Mesenteric fat pad (tissue), 1 donor: ENCODE results near the gene CPA5. TPM values are rescaled to one million over a fixed set of nuclear protein-coding genes. Genes with fewer than 3 reads are reported as not detected.
"Not testable (repeated sequence)": the region's sequence is repeated elsewhere in the genome, so short reads cannot be mapped to it uniquely, and the experiment has no call there.

Experiments
- DNase-seq: peaks from one replicate; pipeline ENCODE4 v3.0.0-alpha.2; 2020; ENCODE audit warnings: low spot score
- long read RNA-seq: library from polyadenylated mRNA; unstranded; transcript quantifications from one replicate; pipeline ENCODE4 v2.0.0, GENCODE V29; 2020
- total RNA-seq: library from RNA; stranded (reverse); fragmentation: NEBNext Ultra II Directional; extraction: Animal tissue kit (Norgen Biotek cat#: 25700); gene quantifications from one replicate; pipeline ENCODE4 v1.2.1, GENCODE V29; 2021
- donor health status: DM: yes; HTN: yes; CAD: no.

Gene CPA5, protein sequence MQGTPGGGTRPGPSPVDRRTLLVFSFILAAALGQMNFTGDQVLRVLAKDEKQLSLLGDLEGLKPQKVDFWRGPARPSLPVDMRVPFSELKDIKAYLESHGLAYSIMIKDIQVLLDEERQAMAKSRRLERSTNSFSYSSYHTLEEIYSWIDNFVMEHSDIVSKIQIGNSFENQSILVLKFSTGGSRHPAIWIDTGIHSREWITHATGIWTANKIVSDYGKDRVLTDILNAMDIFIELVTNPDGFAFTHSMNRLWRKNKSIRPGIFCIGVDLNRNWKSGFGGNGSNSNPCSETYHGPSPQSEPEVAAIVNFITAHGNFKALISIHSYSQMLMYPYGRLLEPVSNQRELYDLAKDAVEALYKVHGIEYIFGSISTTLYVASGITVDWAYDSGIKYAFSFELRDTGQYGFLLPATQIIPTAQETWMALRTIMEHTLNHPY
- total RNA-seq: not detected
- long read RNA-seq: 0 reads

DNA sequence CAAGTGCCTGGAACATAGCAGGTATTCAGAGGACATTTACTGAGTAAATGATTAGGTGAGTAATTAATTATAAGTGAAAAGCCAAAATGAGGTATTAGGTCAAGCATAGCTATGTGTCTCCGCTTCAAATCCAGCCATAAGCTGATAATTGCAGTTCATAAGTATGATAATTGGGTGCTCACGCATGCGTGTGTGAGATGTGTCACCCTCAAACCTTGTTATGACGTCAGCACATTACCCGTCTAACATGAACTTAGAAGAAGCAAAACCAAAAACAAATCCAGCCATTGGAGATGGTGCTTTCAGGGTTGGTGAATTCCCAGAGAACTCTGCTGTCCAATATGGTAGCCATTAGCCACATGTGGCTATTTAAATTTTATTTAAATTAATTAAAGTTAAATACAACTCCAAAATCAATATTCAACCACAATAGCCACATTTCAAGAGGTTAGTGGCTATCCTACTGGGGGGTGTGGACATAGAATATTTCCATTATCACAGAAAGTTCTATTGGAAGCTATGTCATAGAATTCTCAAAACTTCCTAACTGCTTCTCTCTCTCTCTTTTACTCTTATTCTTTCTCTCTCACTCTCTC lies at the start of gene CPA5:
Gene CPA5, plus strand, starts transcription at position 546 of the 596 bp plus-strand sequence. CDS start 1,670 bp downstream, outside the sequence.
- DNase-seq: no peak

DNA sequence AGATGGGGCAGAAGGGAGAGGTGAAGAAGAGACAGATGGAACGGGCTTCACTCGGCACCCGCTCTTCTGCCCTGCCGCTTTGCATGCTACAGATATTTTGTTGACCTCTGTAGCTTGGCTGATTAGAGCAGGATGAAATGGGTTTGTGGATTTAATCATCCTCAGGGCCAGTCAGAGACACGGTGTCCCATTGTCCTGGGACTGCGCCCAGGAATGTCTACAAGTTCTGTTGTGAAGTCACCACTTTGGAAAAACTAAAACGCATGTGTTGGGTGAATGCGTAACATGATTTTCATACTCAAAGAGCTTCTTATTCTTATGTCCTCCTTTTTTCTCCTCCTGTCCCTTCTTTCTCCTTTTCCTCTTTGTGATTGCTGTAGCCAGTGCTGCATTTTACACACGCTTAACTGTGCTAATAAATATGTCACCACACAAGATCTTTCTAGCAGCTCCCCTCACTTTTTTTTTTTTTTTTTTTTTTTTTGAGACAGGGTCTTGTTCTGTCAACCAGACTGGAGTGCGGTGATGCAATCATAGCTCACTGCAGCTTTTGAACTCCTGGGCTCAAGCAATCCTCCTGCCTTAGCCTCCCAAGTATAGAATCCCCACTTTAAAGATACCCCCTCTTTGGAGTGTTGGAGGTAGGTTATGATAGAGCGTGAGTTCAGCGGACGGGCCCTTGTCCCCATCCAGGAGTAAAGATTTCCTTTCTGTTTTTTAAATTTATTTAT lies 48.2 kb upstream of the CPA5 start:
- DNase-seq: no peak

DNA sequence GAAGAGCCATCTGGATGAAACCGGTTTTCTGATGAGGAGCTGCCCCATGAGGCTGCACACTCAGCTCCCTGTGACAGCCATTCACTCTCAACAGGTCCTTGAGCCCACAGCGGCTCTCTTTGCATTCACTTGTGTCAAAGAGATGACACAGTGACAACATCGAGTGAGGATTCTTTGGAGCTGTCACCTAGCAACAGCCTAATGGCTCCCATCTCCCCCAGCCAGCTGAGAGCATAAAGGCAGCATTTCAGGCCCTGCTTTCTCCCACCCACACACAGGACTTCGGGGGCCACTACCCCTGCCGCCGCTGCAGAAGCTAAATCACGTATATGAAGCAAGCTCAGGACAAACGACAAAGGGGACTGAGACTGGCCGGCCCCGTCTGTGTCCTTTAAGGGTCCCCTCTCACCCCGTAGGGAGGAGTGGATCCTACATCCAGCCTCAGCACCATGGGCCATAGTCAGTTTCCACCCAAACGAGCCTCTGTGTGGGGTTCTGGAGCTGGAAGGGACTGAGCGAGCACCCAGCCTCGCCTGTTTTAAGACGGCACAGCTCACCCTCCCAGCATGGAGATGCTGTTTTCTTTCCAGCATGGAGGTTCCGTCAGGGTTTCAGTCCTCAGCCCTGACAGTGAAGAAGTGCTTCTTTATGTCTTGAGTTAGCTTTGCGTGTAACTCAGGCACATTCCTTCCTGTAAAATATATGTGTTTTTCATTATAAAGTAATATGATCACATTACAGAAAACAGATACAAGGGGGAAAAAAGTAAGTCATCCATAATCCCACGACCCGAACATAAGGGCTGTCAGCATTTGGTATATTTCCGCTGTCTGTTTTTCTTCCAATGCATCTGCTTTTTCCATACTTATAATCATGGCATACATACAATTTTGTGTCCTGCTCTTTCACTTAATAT lies 46.7 kb upstream of the CPA5 start:
- peak; percentile 68 for DNase-seq

DNA sequence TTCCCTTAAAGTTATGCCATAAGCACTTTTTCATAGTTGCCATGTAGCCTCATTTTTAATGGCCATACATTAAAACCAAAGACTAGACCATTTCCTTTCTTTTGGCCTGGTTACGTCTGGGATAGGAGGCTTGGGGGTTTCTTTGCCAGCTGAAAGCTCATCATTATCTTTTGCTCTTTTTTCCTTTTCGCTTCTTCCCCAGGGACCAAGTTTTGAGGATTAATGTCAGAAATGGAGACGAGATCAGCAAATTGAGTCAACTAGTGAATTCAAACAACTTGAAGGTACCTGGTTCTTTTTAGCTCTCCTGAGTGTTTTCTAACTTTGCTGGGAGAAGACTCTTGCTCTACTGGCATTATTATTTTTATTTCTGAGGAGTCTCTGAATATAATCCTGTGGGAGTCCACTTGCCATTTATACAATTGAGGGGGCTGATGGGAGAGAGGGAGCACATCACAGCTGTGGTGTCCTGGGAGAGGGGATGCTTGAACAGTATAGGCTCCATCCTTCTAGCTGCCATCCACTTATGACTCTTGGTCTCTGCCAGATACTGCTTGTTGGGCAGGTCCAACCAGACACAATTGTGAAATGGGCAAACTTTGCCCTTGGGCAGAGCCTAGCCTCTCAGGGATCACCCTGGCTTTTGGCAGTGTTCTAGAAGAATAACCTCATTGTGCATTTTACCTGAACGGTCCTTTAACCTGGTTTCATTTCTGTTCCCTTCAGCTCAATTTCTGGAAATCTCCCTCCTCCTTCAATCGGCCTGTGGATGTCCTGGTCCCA lies 45.9 kb upstream of the CPA5 start:
- DNase-seq: peak; percentile 12

DNA sequence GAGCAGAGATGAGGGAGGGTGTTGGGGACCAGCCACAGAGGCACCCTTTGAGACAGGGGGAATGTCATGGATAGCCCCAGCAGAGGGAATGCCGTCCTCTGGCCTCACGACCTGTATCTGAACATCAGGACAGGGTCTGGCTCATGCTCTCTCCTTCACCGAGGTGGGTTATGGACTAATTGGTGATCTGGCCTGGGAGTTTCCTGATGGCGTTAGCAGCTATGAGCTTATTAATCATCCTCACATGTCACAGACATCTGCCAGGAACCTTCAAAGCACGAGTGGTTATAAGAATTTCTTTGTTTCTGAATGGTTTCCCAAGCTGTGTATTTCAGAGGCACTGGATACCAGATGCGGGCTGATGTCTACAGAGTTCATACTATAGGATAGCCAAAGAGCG lies 44.8 kb upstream of the CPA5 start:
- peak; percentile 76 for DNase-seq

DNA sequence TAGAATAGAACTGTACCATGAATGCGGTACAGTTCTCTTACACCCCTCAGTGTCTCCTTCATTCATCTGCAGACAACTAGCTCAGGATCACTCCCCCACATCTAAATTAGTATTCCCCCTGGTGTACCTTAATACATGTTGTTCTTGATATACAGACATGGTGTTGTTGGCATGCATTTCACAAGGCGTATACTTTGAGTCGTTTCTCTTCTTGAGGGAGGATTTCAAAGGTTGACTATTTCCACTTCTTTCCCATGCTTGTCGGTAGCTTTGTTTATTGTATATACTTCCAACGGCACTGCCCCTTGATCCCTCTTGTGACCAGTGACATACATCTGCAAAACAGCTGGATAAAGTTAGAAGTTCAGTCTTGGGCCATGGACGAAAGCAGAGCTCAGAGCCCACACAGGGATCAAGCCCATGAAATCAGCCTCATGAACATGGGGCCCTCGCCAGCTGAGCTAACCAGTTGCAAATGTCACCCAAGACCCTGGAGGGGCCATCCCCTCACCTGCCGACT lies 43.1 kb upstream of the CPA5 start:
- DNase-seq: no peak

DNA sequence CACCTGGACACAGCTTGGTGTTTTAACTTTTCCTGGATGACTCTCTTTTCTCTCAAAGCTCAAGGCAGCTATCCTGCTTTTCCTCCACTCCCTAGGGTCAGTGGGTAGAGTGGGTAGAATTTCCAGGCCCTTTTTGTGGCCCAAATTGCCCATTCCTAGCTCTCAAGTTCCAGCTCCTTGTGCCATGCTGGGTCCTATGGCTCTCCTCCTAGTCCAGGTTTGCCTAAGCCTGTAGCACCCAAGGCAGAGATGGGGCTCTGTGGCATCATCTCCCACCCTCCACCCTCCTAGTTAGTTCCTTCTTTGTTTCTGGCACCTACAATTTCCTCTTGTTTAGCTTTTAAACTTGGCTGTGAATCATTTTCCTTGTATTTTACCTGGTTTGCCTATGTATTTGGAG lies 42.0 kb upstream of the CPA5 start:
- DNase-seq: no peak

DNA sequence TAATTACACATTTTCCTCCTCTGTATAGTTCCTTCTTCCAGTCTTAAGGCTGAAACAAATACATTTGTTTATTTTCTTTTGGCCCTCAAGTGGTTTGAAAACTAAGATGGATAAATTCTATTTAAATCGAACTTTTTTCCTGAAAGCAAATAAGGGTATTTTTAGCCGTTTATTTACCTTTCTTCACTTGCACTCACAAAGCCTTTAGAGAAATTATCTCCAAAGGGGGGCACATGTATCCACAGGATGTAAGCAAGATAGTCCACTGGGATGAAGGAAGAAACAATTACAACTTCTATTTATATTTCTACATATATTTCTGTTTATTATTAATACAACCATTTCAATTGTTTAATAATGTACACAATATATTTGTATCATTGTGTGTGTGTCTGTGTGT lies 41.5 kb upstream of the CPA5 start:
- DNase-seq: no peak

DNA sequence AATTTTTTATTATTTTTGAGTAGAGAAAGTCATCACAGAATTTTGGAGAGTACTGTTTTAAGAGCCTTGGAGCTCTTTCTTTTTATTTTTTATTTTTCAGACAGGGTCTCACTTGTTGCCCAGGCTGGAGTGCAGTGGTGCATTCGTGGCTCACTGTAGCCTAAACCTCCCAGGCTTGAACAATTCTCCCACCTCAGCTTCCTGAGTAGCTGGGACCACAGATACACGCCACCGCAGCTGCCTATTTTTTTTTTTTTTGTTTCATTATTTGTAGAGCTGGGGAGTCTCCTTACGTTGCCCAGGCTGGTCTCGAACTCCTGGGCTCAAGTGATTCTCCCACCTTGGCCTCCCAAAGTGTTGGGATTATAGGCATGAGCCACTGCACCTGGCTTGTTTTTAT lies 41.1 kb upstream of the CPA5 start:
- no peak for DNase-seq

DNA sequence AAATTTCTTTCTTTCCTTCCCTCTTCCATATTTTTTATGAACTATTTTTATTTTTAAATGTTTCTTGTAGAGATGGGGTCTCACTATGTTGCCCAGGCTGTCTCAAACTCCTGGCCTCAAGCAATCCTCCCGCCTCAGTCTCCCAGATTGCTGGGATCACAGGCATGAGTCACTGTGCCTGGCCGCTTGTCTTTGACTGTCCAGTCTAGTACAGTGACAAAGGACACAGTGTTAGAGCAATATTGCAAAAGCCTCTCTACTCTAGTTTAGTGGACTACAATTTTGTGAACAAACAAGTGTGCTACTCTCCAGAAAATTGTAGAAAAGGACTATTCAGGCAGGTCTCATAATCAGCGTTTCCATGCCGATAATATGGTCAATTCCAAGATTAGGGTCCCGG lies 40.6 kb upstream of the CPA5 start:
- no peak for DNase-seq

DNA sequence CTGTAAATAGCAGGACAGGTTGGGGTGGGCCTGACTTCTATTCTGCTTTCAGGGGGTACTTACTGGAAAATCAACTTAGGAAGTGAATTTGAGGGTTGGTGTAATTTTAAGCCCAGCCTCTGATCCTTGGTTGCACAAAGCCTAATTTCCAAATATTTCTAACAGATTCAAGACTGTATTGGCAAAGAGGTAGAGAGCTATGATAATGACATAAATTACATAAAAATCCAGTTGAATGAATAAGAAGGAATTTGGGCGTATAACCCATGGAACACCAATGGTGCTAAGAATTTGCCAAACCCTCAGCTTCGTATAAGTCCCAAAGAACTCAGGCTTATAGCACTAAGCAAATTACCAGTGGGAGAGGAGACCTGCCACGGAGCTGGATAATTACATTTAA lies 39.7 kb upstream of the CPA5 start:
- no peak for DNase-seq

DNA sequence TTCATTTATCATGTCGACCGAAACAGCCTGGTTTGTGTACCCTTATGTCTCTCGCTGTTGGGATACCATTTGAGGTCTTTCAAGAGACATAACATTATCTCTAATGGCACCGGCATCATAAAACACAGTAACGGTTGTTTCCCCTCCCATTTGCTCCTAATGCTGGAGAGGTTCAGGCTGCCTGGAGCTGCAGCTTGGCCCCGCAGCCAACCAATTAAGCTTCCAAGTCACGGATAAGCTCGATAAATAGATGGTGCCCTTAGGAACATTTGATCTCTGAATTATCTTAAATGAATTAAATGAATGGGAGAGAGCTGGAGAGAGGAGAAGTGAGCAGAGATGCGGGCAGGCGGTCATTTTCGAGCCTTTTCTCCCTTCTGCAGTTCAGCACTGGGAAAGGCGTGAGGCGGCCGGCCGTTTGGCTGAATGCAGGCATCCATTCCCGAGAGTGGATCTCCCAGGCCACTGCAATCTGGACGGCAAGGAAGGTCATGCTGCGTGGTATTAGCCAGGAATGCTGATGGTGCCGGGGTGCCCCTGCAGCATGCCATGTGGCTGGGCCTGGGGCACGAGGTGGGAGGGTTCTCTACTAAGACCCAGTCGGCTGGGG lies 39.1 kb upstream of the CPA5 start:
- no peak for DNase-seq

DNA sequence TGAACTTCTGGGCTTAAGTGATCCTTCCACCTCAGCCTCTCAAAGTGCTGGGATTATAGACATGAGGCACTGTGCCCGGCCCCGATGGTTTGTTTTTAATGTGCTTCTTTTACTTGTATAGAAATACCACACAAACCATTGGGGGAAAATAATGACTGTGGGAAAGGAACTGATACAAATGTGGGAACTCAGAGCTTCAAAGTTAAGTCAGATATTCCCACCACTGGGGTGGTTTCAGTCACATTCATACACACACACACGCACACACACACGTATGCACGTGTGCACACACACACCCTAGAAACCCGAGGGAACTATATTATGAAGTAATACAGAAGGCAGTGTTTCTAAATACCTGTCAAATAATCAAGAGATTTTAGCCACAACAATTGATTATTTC lies 34.6 kb upstream of the CPA5 start:
- no peak for DNase-seq

DNA sequence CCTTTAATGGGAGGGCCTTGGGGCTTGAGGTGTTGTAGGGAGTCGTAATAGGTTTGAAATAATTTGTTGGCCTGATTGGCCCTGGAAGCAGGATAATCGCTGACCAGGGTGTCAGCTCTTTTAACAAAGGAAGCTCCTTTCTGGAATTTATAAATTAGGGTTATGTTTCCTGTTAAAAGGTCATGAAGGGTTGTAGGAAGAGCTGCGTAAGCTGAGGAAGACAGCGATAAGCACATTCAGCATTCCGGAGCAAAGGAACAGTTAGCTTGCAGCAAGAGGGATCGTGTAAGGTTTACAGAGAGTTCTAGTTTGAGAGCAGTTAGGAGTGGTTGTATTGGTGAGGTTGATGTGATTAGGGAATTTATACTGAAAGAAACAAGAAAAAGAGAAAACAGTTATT lies 30.3 kb upstream of the CPA5 start:
- no peak for DNase-seq

DNA sequence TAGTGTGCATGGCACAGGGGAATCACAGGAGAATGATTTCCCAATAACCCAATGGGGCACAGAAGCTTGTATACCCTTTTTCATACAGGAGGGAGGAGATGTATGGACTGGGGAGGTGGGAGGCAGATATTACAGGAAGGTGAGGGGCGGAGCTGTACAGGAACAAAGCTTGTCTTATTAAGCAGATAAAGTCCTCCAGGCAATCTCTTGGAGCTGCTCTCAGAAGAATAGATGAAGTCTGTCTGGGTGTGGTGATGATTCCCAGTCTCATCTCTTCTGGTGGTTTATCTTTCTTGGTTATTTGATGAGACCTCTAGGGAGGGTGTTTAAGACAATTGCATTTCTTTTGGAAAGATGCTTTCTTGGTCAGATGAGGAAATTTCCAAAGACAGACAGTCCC lies 25.1 kb upstream of the CPA5 start:
- DNase-seq: no peak

DNA sequence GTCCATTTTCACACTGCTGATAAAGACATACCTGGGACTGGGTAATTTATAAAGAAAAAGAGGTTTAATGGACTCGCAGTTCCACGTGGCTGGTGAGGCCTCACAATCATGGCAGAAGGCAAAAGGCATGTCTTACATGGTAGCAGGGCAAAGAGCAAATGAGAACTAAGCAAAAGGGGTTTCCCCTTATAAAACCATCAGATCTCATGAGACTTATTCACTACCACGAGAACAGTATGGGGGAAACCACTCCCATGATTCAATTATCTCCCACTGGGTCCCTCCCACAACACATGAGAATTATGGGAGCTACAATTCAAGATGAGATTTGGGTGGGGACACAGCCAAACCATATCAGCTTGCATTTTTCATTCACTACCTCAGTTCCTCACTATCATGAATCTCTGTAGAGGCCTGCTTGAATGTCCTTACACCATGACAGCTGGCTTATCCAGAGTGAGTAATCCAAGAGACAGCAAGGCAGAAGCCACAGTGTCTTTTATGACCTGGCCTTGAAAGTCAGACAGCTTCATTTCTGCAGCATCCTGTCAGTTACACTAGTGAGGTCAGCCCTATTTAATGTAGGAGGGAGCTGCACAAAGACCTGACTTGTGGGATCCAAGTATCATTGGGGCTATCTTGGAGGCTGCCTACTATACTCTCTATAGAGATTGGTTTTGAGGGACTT lies 22.9 kb upstream of the CPA5 start:
- not testable (repeated sequence) for DNase-seq

DNA sequence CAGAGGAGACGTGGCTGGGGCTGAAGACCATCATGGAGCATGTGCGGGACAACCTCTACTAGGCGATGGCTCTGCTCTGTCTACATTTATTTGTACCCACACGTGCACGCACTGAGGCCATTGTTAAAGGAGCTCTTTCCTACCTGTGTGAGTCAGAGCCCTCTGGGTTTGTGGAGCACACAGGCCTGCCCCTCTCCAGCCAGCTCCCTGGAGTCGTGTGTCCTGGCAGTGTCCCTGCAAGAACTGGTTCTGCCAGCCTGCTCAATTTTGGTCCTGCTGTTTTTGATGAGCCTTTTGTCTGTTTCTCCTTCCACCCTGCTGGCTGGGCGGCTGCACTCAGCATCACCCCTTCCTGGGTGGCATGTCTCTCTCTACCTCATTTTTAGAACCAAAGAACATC lies 22.0 kb upstream of the CPA5 start:
- no peak for DNase-seq

DNA sequence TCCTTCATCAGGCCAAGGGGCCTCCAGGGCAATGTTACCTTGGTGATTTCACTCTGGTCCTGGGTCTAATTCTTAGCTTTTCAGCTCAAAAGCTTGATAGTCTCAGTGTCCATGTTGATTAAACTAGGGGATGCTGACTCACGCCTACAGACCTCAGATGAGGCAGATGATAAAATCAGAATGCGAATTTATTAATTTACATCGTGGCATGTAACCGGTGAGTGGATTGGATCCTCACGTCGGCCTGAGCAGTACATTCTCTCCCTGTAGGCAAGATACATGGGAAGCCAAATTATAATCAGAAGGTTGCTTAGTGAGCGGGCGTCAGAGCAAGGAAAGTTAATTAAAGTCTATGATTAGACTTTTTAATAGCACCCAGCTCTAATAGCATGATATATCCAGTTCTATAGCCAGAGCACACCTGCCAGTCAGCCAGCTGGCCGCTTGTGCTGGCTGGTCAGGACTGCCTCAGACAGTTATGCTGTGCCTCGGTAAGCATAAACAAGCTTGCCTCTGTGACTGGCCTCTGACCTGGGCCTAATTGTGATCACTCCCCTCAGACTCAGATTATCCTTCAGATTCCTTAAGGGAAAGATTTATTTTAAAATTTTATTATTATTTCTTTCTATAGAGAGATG lies 20.2 kb upstream of the CPA5 start:
- no peak for DNase-seq

DNA sequence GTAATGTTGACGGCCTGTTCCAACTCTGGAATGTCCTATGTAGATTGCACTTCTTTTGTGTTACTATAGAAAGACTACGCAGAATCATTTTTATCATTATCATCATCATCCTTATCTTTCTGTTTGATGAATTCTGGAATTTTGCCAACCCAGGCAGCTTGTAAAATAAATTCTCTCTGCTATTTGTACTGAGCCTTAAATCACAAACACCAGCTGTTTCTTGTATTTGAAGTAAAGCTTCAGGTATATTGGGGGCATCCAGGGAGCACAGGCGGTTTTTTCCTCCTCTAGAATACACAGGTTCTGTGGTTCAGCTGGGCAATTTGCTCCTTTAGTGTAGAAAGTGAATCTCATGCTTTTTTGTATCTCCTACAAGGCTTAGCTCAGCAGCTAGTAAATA lies 14.9 kb upstream of the CPA5 start:
- DNase-seq: no peak
